Mucosa of rectum (tissue), 2 donors: ENCODE results near the gene PROSER1.

Source experiments
- H3K27ac ChIP-seq, 2 donors: one replicate each; pipeline ENCODE4 v1.7.0; 2013; ENCODE audit warnings: inconsistent platforms in 2 of 2, low read depth in 2 of 2, low read length in 2 of 2
- H3K27me3 ChIP-seq, 2 donors: one replicate each; pipeline ENCODE4 v1.7.0; 2013; ENCODE audit warnings: low read length in 2 of 2; ENCODE audit not compliant: control insufficient read depth in 2 of 2, insufficient read depth in 2 of 2
- H3K36me3 ChIP-seq, 2 donors: one replicate each; pipeline ENCODE4 v1.7.0; 2013; ENCODE audit warnings: low read length in 2 of 2; ENCODE audit not compliant: control insufficient read depth in 2 of 2, insufficient read depth in 2 of 2
- H3K4me1 ChIP-seq, 2 donors: one replicate each; pipeline ENCODE4 v1.7.0; 2013; ENCODE audit warnings: low read length in 2 of 2, mild to moderate bottlenecking in 1 of 2; ENCODE audit not compliant: control insufficient read depth in 2 of 2, insufficient read depth in 2 of 2
- H3K4me3 ChIP-seq, 2 donors: one replicate each; pipeline ENCODE4 v1.7.0; 2013; ENCODE audit warnings: low read length in 2 of 2
- H3K9ac ChIP-seq, 2 donors: one replicate each; pipeline ENCODE4 v1.7.0; 2013; ENCODE audit warnings: low read length in 2 of 2, low read depth in 1 of 2, mild to moderate bottlenecking in 1 of 2
- H3K9me3 ChIP-seq, 2 donors: one replicate each; pipeline ENCODE4 v1.7.0; 2013; ENCODE audit warnings: low read length in 2 of 2; ENCODE audit not compliant: control insufficient read depth in 2 of 2
- donor health status: healthy.
- donor health status: Normal muscosa, but diverticular disease.

Gene PROSER1

DNA sequence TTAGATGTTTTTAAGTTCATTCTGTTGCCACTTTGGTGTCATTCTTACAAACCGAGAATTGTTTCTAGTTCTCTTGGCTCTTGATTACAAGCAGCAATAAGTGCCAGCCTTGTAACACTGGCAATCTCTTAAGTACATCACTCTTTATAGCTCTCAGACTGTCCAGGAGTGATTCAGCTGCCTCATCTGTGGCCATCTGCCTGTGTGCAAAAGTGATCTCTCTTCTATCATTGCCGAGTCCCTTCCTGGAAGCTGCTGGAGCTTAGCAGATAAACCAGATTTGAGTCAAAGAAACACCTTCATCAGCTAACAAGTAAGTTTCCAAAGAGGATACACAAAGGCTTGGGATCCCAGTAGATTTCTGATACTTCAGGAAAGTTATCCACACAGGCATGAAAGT, 70.4 kb downstream of the PROSER1 start:
- no peak overlapping the region for H3K27ac ChIP-seq
- H3K4me3 ChIP-seq, result no peak overlapping the region

DNA sequence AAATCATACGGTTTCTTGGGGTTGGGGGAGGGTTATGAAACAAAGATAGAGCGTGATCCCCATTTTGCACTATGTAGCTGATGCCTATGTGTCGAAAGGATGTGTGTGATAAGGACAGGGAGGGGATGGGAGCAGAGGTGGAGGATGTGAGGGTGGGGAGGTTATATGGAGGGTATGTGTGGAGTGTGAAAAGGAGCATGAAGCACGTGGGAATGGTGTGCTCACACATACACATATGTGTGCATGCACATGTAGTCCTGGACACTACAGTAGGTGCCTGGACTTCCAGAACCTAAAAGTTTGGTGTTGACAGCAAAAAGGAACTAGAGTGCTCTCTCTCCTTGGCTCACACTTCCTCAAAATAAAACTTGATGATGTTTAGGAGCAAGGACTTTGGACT, 72.6 kb downstream of the PROSER1 start:
- Histone ChIP-seq H3K27me3 (no peaks in the 10 kb centered on the region), H3K4me1 (no peaks in the 10 kb centered on the region), H3K36me3 (no peaks in the 10 kb centered on the region), H3K27ac (no peak overlapping the region), H3K4me3 (no peak overlapping the region), H3K9ac (no peak overlapping the region), H3K9me3 (no peaks in the 10 kb centered on the region)

More for the DNA sequence above, 70.4 kb downstream of the PROSER1 start:
- H3K9me3 ChIP-seq, result no peaks in the 10 kb centered on the region
- H3K27me3 ChIP-seq, result no peaks in the 10 kb centered on the region
- H3K4me1 ChIP-seq, result no peaks in the 10 kb centered on the region
- no peak overlapping the region for H3K9ac ChIP-seq
- no peaks in the 10 kb centered on the region for H3K36me3 ChIP-seq

DNA sequence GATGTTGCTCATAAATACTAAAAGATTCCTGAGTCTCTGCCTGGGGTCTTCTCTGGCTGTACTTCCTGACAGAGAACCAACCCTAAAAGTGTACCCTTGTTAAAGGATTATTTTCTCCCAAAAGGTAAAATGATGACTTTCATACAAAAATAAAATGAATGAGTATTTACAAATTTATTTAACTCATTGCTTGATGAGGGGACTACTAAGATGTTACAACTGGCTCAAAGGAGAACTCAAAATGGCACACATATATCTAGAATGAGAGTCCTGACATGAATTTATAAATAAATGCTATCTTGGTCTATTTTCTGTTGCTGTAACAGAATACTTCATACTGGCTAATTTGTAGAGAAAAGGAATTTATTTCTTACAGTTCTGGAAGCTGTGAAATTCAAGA, 77.7 kb downstream of the PROSER1 start:
- H3K36me3 ChIP-seq, result no peaks in the 10 kb centered on the region
- H3K27me3 ChIP-seq, result no peaks in the 10 kb centered on the region
- H3K9ac ChIP-seq, result no peak overlapping the region
- H3K4me1 ChIP-seq, result no peaks in the 10 kb centered on the region
- H3K4me3 ChIP-seq, result no peak overlapping the region
- H3K9me3 ChIP-seq, result no peaks in the 10 kb centered on the region
- no peak overlapping the region for H3K27ac ChIP-seq
